ENCODE measurements around the gene PPP1R26.
"Not testable (repeated sequence)": the region's sequence is repeated elsewhere in the genome, so short reads cannot be mapped to it uniquely, and the experiment has no call there.

The PPP1R26 gene

GRCh38 chr9:135516132-135516860 lies 36.7 kb downstream of the PPP1R26 start:
- in situ Hi-C loops (cut with HindIII; ENCODE audit: low sequenced_read_pairs) = no loop called here

- in situ Hi-C loops (cut with HindIII; ENCODE audit: low sequenced_read_pairs) = no loop called here
These were observed 37.8 kb downstream of the PPP1R26 start for GRCh38 chr9:135517407-135517822.

GRCh38 chr9:135519179-135519971 lies 39.8 kb downstream of the PPP1R26 start:
- in situ Hi-C loops (cut with HindIII; ENCODE audit: low sequenced_read_pairs) = no loop called here

GRCh38 chr9:135520916-135521607 lies 41.5 kb downstream of the PPP1R26 start, which contains the start of gene LCN1:
TSS of gene LCN1 (plus strand) at chr9:135521440. CDS start at chr9:135521498, 58 bp downstream.
- in situ Hi-C loops (cut with HindIII; ENCODE audit: low sequenced_read_pairs) = no loop called here

- in situ Hi-C loops (cut with HindIII; ENCODE audit: low sequenced_read_pairs) = no loop called here
These were observed 42.1 kb downstream of the PPP1R26 start for GRCh38 chr9:135521608-135522095.

GRCh38 chr9:135522137-135522877 lies 42.7 kb downstream of the PPP1R26 start:
- in situ Hi-C loops (cut with HindIII; ENCODE audit: low sequenced_read_pairs) = no loop called here

- in situ Hi-C loops (cut with HindIII; ENCODE audit: low sequenced_read_pairs) = no loop called here
These were observed 43.3 kb downstream of the PPP1R26 start for GRCh38 chr9:135522931-135523330.

GRCh38 chr9:135523521-135524129 lies 44.0 kb downstream of the PPP1R26 start:
- in situ Hi-C loops (cut with HindIII; ENCODE audit: low sequenced_read_pairs) = no loop called here

GRCh38 chr9:135524130-135524861 lies 44.7 kb downstream of the PPP1R26 start:
- in situ Hi-C loops (cut with HindIII; ENCODE audit: low sequenced_read_pairs) = no loop called here

- in situ Hi-C loops (cut with HindIII; ENCODE audit: low sequenced_read_pairs) = no loop called here
These were observed 45.9 kb downstream of the PPP1R26 start for GRCh38 chr9:135525241-135526088.

- in situ Hi-C loops (cut with HindIII; ENCODE audit: low sequenced_read_pairs) = no loop called here
These were observed 46.6 kb downstream of the PPP1R26 start for GRCh38 chr9:135526089-135526729.

- in situ Hi-C loops (cut with HindIII; ENCODE audit: low sequenced_read_pairs) = no loop called here
These were observed 47.4 kb downstream of the PPP1R26 start for GRCh38 chr9:135526730-135527571.

- in situ Hi-C loops (cut with HindIII; ENCODE audit: low sequenced_read_pairs) = not testable (repeated sequence)
These were observed 49.4 kb downstream of the PPP1R26 start for GRCh38 chr9:135528842-135529435.

GRCh38 chr9:135530146-135530545 lies 50.6 kb downstream of the PPP1R26 start:
- in situ Hi-C loops (cut with HindIII; ENCODE audit: low sequenced_read_pairs) = no loop called here

GRCh38 chr9:135531096-135531495 lies 51.5 kb downstream of the PPP1R26 start:
- in situ Hi-C loops (cut with HindIII; ENCODE audit: low sequenced_read_pairs) = no loop called here

- in situ Hi-C loops (cut with HindIII; ENCODE audit: low sequenced_read_pairs) = no loop called here
These were observed 53.5 kb downstream of the PPP1R26 start for GRCh38 chr9:135533113-135533512.

- in situ Hi-C loops (cut with HindIII; ENCODE audit: low sequenced_read_pairs) = no loop called here
These were observed 54.1 kb downstream of the PPP1R26 start for GRCh38 chr9:135533674-135534073.
